ENCODE data around the gene BTBD16.

DNA sequence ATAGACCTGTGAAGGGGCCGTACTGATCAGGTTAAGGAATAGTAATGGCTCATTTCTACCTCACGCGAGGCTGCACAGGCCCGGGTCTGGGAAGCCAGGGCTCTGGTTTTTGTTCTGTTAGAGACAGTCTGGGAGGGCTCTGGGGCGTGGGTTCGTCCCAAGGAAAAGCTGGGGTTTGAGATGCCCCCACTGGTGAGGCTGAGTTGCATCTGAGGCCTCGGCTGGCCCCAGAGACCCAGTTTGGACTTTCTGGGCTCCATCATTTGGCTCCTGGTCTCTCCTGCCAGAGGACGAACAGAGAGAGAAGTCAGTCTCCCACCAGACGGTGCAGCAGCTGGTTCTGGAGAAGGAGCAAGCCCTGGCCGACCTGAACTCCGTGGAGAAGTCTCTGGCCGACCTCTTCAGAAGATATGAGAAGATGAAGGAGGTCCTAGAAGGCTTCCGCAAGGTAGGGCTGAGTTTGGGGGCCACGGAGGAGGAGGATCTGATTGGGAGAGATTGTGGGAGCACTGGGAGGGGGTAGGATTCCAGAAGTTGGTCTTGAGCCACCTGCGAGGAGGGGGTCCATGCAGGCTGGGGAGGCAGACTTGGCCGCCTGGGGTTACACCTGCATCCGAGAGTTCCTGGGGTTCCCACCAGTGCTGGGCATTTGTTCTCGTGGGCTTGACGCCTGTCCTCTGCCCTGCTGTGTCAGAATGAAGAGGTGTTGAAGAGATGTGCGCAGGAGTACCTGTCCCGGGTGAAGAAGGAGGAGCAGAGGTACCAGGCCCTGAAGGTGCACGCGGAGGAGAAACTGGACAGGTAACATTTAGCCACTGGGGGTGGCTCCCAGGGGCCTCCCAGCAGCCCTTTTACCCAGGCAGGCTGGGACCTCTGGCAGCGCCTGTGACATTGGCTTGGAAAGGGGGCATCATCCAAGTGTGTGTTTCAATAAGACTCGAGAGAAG lies 22.5 kb upstream of the BTBD16 start:
- TF ChIP-seq CTCF (IDR thresholded peaks at IDR 0.05; ENCODE audit: extremely low read depth in 1 of 2, insufficient read depth in 1 of 2, low read depth in 1 of 2, low read length in 2 of 2) = no peak
- TF ChIP-seq EZH2 (IDR thresholded peaks at IDR 0.05; ENCODE audit: borderline replicate concordance, low read depth, low read length, severe bottlenecking) = no peak
- TF ChIP-seq MAX (IDR thresholded peaks at IDR 0.05; ENCODE audit: insufficient read depth, insufficient read length) = no peak
- TF ChIP-seq POLR2AphosphoS5 (IDR thresholded peaks at IDR 0.05; ENCODE audit: insufficient read depth, low read depth, low read length) = no peak
- TF ChIP-seq FOS (IDR thresholded peaks at IDR 0.05; ENCODE audit: borderline replicate concordance, insufficient read depth, low read length) = no peak
- TF ChIP-seq POLR2A (IDR thresholded peaks at IDR 0.05; ENCODE audit: low read depth, low read length) = no peak
- no peak for TF ChIP-seq MYC (IDR thresholded peaks at IDR 0.05; ENCODE audit: low read depth, low read length)
- TF ChIP-seq JUN (IDR thresholded peaks at IDR 0.05; ENCODE audit: borderline replicate concordance, insufficient read depth, insufficient read length, low read depth) = no peak
